GM23338 (cell line): Measurements from ENCODE around the gene AIRE.
"Not testable (repeated sequence)": the region's sequence is repeated elsewhere in the genome, so short reads cannot be mapped to it uniquely, and the experiment has no call there.

Source experiments
- CREB1 ChIP-seq: fragments of 250-450 bp; sonication (Bioruptor Pico); IDR thresholded peaks from 2 replicates; pipeline ENCODE4 v1.5.0; 2020; ENCODE audit warnings: low read depth, mild to moderate bottlenecking, moderate library complexity
- EZH2 ChIP-seq: fragments of 200-600 bp; sonication (generic); IDR thresholded peaks from one replicate; pipeline ENCODE4 v1.8.0; 2017; ENCODE audit warnings: antibody characterized with exemption, mild to moderate bottlenecking, low read depth; ENCODE audit not compliant: unreplicated experiment
- EZH2phosphoT487 ChIP-seq: fragments of 200-600 bp; sonication (generic); IDR thresholded peaks from one replicate; pipeline ENCODE4 v1.8.1; 2018; ENCODE audit warnings: antibody characterized with exemption; ENCODE audit not compliant: unreplicated experiment
- JUNB ChIP-seq: IDR thresholded peaks from one replicate; pipeline ENCODE4 v1.6.1; 2016; ENCODE audit warnings: antibody characterized with exemption; ENCODE audit not compliant: unreplicated experiment
- POLR2AphosphoS5 ChIP-seq: IDR thresholded peaks from 2 replicates; pipeline ENCODE4 v1.6.1; 2016; ENCODE audit warnings: antibody characterized with exemption, low read depth
- TF ChIP-seq, protein P1 (sequence below): IDR thresholded peaks from one replicate; pipeline ENCODE4 v1.6.1; 2018; ENCODE audit warnings: antibody characterized with exemption; ENCODE audit not compliant: unreplicated experiment
- TF ChIP-seq, protein P2 (sequence below), 2 experiments: fragments of 200-600 bp in 1 of 2; sonication (generic) in 1 of 2; conservative IDR thresholded peaks; 2 replicates each; pipeline versions ENCODE4 v1.5.1 to v1.6.1; 2016 to 2017; ENCODE audit warnings: antibody characterized with exemption in 2 of 2, low read depth in 2 of 2, mild to moderate bottlenecking in 2 of 2, moderate library complexity in 1 of 2

DNA sequence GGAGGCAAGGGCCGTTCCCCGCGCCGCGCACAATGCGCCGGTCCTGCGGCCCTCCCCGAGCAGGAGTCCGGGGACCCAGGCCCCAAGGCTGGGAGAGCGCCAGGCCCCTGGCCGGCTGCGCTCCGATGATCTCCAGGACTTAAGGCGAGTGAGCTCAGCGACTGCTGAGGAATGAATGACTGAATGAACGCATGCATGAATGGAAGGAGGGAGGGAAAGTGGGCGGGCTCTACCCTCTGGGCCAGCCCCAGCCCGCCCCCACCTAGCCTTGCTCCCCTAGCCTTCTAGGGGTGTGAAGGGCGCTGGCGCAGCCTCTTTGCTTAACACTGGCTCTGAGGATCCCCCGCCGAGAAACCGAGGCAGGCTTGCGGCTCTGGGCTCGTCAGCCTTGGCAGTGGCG is 44.4 kb upstream of the AIRE start:
- TF ChIP-seq, protein P1, sequence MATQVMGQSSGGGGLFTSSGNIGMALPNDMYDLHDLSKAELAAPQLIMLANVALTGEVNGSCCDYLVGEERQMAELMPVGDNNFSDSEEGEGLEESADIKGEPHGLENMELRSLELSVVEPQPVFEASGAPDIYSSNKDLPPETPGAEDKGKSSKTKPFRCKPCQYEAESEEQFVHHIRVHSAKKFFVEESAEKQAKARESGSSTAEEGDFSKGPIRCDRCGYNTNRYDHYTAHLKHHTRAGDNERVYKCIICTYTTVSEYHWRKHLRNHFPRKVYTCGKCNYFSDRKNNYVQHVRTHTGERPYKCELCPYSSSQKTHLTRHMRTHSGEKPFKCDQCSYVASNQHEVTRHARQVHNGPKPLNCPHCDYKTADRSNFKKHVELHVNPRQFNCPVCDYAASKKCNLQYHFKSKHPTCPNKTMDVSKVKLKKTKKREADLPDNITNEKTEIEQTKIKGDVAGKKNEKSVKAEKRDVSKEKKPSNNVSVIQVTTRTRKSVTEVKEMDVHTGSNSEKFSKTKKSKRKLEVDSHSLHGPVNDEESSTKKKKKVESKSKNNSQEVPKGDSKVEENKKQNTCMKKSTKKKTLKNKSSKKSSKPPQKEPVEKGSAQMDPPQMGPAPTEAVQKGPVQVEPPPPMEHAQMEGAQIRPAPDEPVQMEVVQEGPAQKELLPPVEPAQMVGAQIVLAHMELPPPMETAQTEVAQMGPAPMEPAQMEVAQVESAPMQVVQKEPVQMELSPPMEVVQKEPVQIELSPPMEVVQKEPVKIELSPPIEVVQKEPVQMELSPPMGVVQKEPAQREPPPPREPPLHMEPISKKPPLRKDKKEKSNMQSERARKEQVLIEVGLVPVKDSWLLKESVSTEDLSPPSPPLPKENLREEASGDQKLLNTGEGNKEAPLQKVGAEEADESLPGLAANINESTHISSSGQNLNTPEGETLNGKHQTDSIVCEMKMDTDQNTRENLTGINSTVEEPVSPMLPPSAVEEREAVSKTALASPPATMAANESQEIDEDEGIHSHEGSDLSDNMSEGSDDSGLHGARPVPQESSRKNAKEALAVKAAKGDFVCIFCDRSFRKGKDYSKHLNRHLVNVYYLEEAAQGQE = not testable (repeated sequence)
- TF ChIP-seq, protein P2, sequence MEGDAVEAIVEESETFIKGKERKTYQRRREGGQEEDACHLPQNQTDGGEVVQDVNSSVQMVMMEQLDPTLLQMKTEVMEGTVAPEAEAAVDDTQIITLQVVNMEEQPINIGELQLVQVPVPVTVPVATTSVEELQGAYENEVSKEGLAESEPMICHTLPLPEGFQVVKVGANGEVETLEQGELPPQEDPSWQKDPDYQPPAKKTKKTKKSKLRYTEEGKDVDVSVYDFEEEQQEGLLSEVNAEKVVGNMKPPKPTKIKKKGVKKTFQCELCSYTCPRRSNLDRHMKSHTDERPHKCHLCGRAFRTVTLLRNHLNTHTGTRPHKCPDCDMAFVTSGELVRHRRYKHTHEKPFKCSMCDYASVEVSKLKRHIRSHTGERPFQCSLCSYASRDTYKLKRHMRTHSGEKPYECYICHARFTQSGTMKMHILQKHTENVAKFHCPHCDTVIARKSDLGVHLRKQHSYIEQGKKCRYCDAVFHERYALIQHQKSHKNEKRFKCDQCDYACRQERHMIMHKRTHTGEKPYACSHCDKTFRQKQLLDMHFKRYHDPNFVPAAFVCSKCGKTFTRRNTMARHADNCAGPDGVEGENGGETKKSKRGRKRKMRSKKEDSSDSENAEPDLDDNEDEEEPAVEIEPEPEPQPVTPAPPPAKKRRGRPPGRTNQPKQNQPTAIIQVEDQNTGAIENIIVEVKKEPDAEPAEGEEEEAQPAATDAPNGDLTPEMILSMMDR (conservative IDR thresholded peaks at IDR 0.05; ENCODE audit: low read depth in 2 of 2) = not testable (repeated sequence)
- TF ChIP-seq EZH2; POLR2AphosphoS5; CREB1 (CRISPR knock-in tag); EZH2phosphoT487; JUNB: not testable (repeated sequence)
